K562 (cell line): Measurements from ENCODE around the gene TUB. TPM values are rescaled to one million over a fixed set of nuclear protein-coding genes. Genes with fewer than 3 reads are reported as not detected.

Source experiments
- ELF1 ChIP-seq: fragments of 200-800 bp; sonication (Bioruptor generic); IDR thresholded peaks from 2 replicates; pipeline ENCODE4 v1.6.1; 2016; ENCODE audit warnings: missing genetic modification characterization, missing compliant biosample characterization
- EP300 ChIP-seq: IDR thresholded peaks from 2 replicates; pipeline ENCODE4 v1.6.1; 2012; ENCODE audit warnings: low read length, improper control_type of control experiment
- HMBOX1 ChIP-seq: sonication (generic); IDR thresholded peaks from 2 replicates; pipeline ENCODE4 v1.6.1; 2016
- ID3 ChIP-seq, 2 experiments: fragments of 250-450 bp in 1 of 2; fragments of 450-650 bp in 1 of 2; sonication (Bioruptor Pico) in 1 of 2; IDR thresholded peaks; 2 replicates each; pipeline versions ENCODE4 v1.6.1 to v1.8.0; 2016 to 2021; ENCODE audit warnings: mild to moderate bottlenecking in 2 of 2, moderate library complexity in 2 of 2, missing compliant biosample characterization in 1 of 2, missing genetic modification characterization in 1 of 2
- MYBL2 ChIP-seq, 2 experiments: fragments of 450-650 bp in 1 of 2; sonication (generic) in 1 of 2; formaldehyde crosslinking in 1 of 2; IDR thresholded peaks; 2 replicates each; pipeline versions ENCODE4 v1.6.1 to v1.8.1; 2017 to 2022; ENCODE audit warnings: borderline replicate concordance in 1 of 2, inconsistent platforms in 1 of 2, low read depth in 1 of 2, mild to moderate bottlenecking in 1 of 2, missing genetic modification reagents in 1 of 2, moderate library complexity in 1 of 2
- RAD21 ChIP-seq, 2 experiments: fragments of 250-450 bp in 1 of 2; fragments of 450-650 bp in 1 of 2; sonication (Bioruptor Pico) in 1 of 2; formaldehyde crosslinking in 1 of 2; IDR thresholded peaks in 1 of 2; conservative IDR thresholded peaks in 1 of 2; 2 replicates each; pipeline versions ENCODE4 v1.4.0 to v1.8.0; 2020 to 2022; ENCODE audit warnings: mild to moderate bottlenecking in 2 of 2, moderate library complexity in 1 of 2
- RB1 ChIP-seq: fragments of 450-650 bp; IDR thresholded peaks from 2 replicates; pipeline ENCODE4 v1.6.1; 2017; ENCODE audit warnings: low read depth, mild to moderate bottlenecking
- SP2 ChIP-seq: IDR thresholded peaks from 2 replicates; pipeline ENCODE4 v1.6.1; 2011; ENCODE audit warnings: mild to moderate bottlenecking, low read depth, low read length, moderate library complexity; ENCODE audit not compliant: poor library complexity, severe bottlenecking; ENCODE audit errors: extremely low read depth
- ZC3H11A ChIP-seq: IDR thresholded peaks from 2 replicates; pipeline ENCODE4 v1.6.1; 2012; ENCODE audit warnings: low read depth, low read length, improper control_type of control experiment
- ZNF280B ChIP-seq: fragments of 250-450 bp; sonication (Bioruptor Pico); IDR thresholded peaks from 2 replicates; pipeline ENCODE4 v1.5.1; 2021; ENCODE audit warnings: mild to moderate bottlenecking
- ZNF318 ChIP-seq, 2 experiments: fragments of 450-650 bp; IDR thresholded peaks; 2 replicates each; pipeline ENCODE4 v1.6.1; 2016; ENCODE audit warnings: mild to moderate bottlenecking in 2 of 2, borderline replicate concordance in 1 of 2, low read depth in 1 of 2, moderate library complexity in 1 of 2
- ZNF75A ChIP-seq: fragments of 450-650 bp; formaldehyde crosslinking; IDR thresholded peaks from 2 replicates; pipeline ENCODE4 v1.4.0; 2020; ENCODE audit warnings: mild to moderate bottlenecking
- ZNF780A ChIP-seq: fragments of 250-450 bp; sonication (Bioruptor Pico); IDR thresholded peaks from 2 replicates; pipeline ENCODE4 v1.5.0; 2021; ENCODE audit warnings: mild to moderate bottlenecking
- polyA plus RNA-seq, 8 experiments: library from polyadenylated mRNA; depleted of rRNA in 4 of 8; stranded (reverse) in 5 of 8; unstranded in 3 of 8; fragments of >200 nt; fragmentation: Nextera tagmentation in 2 of 8; fragmentation: Illumina TruSeq in 1 of 8; extraction: Ambion mirVana in 2 of 8; extraction: Trizol in 1 of 8; gene quantifications; 2 replicates each; pipeline versions ENCODE4 v1.2.1 to v1.2.3, GENCODE V29; 2011 to 2014; ENCODE audit warnings: inconsistent platforms in 1 of 8, missing spikeins in 1 of 8
- total RNA-seq, 7 experiments: library from RNA; depleted of rRNA in 6 of 7; stranded (reverse); fragments of >200 nt in 6 of 7; fragmentation: Illumina TruSeq in 2 of 7; extraction: Trizol in 2 of 7; gene quantifications; 2 replicates each; pipeline versions ENCODE4 v1.2.1 to v1.2.3, GENCODE V29; 2011 to 2021; ENCODE audit warnings: low replicate concordance in 1 of 7

Gene TUB
- total and polyA plus RNA-seq, 9 of the 15 experiments (the other 6 are each of a cell fraction or from before 2014, with no cell fraction given): not detected

GRCh38 chr11:8089791-8090510 is 8.9 kb downstream of the TUB start (continued):
- TF ChIP-seq ID3 (CRISPR knock-in tag; IDR thresholded peaks at IDR 0.05): no peak
- no peak for TF ChIP-seq ID3 (tag; IDR thresholded peaks at IDR 0.05)
- no peak for TF ChIP-seq SP2
- TF ChIP-seq RAD21 (CRISPR knock-in tag; conservative IDR thresholded peaks at IDR 0.05 in 1 of 2, IDR thresholded peaks at IDR 0.05 in 1 of 2): no peak
- no peak for TF ChIP-seq ZNF318 (IDR thresholded peaks at IDR 0.05; ENCODE audit: borderline replicate concordance in 1 of 2, low read depth in 1 of 2)
- no peak for TF ChIP-seq ZNF780A (CRISPR knock-in tag)
- no peak for TF ChIP-seq ZNF75A (CRISPR knock-in tag)
- TF ChIP-seq HMBOX1: no peak
- TF ChIP-seq ELF1 (tag): no peak
- TF ChIP-seq RB1: no peak
- no peak for TF ChIP-seq EP300
- TF ChIP-seq ZNF280B (CRISPR knock-in tag): no peak
- no peak for TF ChIP-seq ZC3H11A
- TF ChIP-seq MYBL2 (IDR thresholded peaks at IDR 0.05; ENCODE audit: low read depth): no peak
- TF ChIP-seq MYBL2 (CRISPR knock-in tag; IDR thresholded peaks at IDR 0.05; ENCODE audit: borderline replicate concordance): no peak
